H1 (cell line): ENCODE data around the gene GPR85. TPM values are rescaled to one million over a fixed set of nuclear protein-coding genes. Genes with fewer than 3 reads are reported as not detected.

Source experiments
- CHD7 ChIP-seq: fragments of 300-600 bp; sonication (generic); IDR thresholded peaks from 2 replicates; pipeline ENCODE4 v1.7.1; 2012; ENCODE audit warnings: low read length, moderate library complexity, mild to moderate bottlenecking, inconsistent platforms; ENCODE audit not compliant: insufficient replicate concordance
- TAF1 ChIP-seq: IDR thresholded peaks from 2 replicates; pipeline ENCODE4 v1.6.1; 2011; ENCODE audit warnings: mild to moderate bottlenecking, low read depth, low read length
- polyA plus RNA-seq, 7 experiments: library from polyadenylated mRNA; depleted of rRNA in 3 of 7; stranded (reverse) in 5 of 7; unstranded in 2 of 7; fragments of >200 nt in 5 of 7; fragments of 200-250 nt in 2 of 7; gene quantifications; 1 replicate in 5 of 7; 2 replicates in 1 of 7; 4 replicates in 1 of 7; pipeline versions ENCODE4 v1.2.1 to v1.2.3, GENCODE V29; 2011 to 2013; ENCODE audit warnings: missing spikeins in 2 of 7, mixed read lengths in 2 of 7
- total RNA-seq: library from RNA; stranded (reverse); fragmentation: NEBNext Ultra II Directional; extraction: Animal tissue kit (Norgen Biotek cat#: 25700); gene quantifications from 2 replicates; pipeline ENCODE4 v1.2.1, GENCODE V29; 2021

Gene GPR85
- total and polyA plus RNA-seq, 2 of the 8 experiments (the other 6 are each of a cell fraction or from before 2014, with no cell fraction given), result 0.11 to 0.20 TPM

- no peak for TF ChIP-seq CHD7
- no peak for TF ChIP-seq TAF1
Observed at GRCh38 chr7:113085781-113086390, 741 bp downstream of the GPR85 start (continued).
